GM19324 (cell line): ENCODE data around the gene GNAO1.

Source experiments
- ATAC-seq: cut with Tn5 transposase; IDR thresholded peaks from one replicate; pipeline ENCODE4 v1.9.1; 2021; ENCODE audit warnings: mild to moderate bottlenecking, moderate library complexity; ENCODE audit not compliant: unreplicated experiment, low FRiP score

GNAO1 gene

GRCh38 chr16:56343661-56344517, 152.6 kb downstream of the GNAO1 start:
- no peak for ATAC-seq

DNA sequence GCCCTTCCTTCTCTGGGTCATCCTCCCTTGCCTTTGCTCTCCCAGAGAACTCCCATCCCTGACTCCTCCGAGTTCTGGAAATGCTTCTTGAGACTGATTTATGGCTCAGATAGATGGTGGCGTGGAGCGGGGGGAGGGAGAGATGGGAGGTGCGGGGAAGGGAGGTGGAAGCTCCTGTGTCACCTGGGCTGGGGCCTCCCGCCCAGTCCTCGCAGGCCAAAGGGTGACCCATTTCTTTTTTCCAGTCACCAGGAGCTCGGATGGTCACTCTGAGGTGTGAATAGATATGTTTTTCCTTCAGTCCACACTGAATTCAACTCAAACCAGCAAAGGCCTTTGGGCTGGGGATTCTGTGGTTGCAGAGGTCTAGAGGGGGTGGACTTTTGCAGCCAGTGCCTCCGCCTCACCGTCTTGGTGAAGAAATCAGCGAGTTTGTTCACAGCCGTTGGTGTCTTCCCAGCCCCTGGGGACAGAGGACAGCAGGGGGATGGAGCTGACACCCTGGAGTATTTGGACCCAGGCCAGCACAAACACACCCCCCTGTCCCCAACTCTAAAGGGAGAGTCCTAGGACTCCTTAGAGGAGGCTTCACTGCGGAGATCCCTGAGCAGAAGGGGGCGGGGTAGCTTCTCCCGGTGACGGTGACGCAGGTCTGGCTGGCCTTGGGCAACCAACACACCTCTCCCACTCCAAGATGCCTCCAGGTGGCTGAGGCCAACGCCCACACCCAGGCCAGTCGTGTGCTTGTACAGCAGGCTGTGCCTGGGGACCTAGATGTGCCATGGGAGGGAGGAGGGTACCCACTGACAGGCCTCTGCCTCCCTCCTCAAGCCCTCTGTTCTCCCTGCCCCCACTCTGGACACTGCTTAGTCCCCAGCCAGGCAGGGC, 153.5 kb downstream of the GNAO1 start:
- ATAC-seq = no peak

DNA sequence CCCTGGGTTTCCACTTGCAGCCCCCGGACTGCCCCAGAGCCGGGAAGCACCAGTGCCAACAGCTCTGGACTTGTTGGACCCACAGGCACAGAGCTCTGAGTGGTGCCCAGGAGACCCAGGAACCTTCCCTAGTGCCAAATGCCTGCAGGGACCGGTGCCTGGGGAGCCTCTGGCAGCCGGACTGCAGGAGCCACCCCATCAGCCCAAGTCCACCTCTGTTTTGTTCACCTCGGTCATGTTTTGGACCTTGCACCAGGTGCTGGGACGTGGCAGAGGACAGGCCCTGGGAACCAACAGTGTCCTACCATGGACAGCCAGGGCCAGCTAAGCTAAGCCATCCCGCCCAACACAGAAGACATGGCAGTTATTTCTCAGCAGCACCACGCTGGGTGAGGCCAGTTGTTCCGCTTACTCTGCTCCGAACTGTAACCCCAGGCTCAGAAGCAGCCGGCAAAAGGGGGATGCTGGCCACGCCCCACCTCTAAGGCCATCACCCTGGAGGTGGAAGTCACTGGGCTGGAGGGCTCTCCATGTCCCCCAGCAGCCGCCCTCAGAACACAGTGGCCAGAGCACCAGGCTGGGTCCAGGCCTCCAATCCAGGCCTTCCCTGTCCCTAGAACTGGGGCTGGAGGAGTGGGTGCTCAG, 154.2 kb downstream of the GNAO1 start:
- ATAC-seq = no peak

DNA sequence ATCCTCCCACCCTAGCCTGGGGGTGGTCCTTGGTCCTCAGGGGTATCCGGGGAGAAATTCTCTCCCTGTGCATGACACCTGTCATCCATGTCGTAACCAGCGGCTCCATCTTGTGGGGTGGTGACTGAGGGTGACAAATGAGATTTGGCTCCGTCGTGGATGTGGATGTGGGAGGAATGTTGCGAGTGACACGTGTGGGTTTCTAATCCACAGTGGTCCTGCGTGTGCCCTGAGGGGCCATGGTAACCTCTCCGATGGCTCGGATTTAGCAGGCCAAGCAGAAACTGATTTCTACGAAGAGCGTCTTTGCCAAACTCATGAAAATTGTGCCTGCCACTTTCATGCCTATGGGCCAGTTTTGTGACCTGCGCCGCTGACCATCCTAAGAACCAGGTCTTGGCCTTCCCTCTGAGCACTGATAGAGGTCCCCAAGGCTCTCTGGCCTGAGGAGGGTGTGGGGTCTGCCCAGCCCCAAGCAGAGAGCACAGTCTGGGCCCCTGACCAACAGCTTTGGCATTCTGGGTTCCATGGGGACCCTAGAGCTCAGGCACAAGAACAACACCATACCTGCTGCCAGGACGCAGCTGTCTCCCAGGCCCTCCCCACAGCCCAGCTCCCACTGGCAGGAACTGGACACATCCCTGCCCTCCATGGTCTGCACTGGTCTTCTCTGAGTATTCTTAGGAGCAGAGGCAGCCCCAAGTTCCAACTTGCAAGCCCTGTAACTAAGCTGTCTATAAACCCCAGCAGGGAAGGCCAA, 155.0 kb downstream of the GNAO1 start:
- ATAC-seq = no peak

DNA sequence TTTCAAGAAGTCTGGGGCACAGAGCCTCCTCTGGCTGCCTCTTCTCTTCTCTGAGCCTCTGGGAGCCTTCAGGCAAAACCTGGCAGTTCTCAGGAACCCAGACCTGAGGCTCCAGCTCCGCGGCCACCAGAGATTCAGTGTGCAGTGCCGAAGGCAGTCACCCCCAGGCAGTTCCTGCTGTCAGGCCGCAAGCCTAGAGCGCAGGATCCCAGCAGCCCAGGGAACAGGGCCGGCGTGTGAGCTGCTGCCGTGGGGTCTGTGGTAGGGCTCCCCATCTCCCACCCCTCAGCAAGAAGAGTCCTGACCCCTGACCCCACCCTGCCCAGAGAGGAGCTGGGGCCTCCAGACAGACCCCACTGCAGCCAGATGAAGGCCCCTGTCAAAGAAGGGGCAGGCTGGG, 155.9 kb downstream of the GNAO1 start:
- ATAC-seq = no peak

DNA sequence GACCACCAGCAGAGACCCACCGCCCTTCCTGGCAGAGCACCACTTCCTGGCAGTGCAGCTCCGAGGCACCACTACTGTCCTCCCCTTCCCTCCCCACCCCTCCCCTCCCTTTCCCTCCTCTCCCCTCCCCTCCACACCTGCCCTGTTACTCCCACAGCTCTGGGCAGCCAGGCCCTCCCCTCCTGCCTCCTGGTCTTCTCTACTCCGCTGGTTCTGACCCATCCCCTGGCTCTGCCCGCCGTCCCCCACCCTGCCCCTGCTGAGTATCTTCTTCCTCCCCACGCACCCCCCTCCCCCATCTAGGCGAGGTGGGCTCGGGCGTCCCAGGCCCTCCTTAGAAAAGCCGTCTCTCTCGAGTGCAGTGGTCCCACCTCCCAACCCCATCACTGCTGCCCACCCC, 156.4 kb downstream of the GNAO1 start:
- no peak for ATAC-seq

DNA sequence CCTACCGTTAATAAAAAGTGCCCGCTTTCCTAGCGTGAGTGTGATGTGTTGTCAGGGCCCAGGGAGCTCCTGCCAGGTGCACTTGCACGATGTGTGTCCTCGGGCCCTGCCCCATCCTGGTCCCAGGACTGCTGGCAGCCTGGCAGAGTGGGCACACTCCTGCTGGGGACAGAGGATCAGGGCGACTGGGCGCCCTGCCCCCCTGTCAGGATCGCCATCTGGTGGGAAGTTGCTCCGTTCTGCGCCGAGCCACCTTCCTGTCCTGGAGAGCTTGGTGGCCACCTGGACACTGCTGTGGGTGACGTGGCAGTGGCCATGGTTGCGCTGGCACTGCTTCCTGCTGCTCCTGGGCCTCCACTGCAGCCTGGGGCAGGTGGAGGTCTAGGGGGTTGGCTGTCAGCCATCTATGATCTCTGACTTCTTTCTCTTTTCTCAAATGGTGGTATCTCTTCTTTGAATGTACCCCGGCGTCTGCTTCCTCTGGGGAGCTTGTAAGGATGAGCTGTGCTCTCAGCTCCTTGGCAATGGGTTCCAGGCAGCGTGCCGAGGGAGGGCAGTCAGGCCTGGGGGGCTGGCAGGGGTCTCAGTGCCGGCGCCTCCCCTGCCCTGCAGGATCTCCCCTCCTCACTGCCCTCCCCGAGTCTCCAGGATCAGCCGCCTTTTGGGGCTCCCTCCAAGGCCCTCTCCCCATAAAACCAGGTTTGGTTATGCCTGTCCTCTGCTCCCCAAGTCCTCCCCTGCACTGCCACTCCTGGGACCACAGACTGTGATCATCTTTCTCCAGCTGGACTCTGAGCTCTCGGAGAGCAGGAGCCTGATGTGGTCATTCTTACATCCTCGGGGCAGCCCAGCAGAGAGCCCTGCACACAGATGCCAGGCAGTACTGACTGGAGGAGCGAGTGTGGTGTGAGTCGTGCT, 157.1 kb downstream of the GNAO1 start:
- ATAC-seq = no peak

DNA sequence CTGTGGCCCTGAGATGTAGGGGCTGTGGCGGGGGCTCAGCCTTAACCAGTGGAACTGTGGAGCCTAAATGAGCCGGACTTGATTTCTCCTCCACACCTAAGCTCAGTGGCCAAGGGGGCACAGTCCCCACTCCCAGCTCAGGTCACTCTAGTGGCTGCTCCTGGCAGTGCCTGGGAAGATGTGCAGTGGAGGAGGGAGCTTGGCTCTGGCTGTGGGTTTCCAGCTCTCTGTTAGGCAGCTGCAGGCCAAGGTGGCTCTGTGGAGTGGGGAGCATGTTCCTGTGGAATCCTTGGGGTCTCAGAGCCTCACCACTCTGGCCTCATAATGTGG, 157.8 kb downstream of the GNAO1 start:
- ATAC-seq = no peak

GRCh38 chr16:56349711-56350161, 158.4 kb downstream of the GNAO1 start:
- ATAC-seq = no peak

DNA sequence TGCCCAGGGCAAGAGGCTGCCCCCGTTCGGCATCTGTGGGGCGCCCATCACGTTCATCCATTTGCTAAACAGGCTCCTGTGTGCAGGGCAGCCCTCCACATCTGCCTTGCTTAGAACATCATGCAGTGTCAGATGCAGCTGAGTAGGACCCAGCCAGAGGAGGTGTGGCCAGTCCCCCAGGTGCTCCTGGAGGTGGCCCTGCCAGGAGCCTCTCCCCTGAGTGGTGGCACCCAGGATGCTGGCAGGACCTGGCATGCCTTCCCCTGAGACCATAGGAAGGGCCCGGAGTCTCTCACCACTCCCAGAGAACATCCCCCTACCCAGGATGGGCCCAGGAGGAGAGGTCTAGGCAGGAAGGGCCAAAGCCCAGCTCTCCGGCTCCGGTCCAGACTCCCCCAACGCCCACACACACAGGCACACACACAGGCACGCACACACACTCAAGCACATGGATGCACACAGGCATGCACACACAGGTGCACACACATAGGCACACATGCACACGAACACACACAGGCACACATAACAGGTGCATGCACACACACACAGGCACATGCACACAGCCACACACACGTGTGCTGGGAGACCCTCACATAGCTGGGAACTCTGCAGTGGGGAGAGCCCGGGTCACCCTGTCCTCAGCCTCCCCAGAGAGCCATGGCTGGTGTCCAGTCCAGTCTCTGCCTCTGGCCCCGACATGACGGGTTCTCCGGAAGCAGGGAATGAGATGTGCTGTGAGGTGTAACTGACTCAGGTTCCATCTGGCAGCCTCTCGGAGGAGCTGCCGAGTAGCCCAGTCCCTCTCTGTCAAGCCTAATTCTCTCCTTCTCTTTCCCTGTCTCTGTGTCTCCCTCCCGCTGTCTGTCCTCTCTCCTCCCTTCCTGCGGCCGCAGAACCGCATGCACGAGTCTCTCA, 159.5 kb downstream of the GNAO1 start:
- no peak for ATAC-seq

DNA sequence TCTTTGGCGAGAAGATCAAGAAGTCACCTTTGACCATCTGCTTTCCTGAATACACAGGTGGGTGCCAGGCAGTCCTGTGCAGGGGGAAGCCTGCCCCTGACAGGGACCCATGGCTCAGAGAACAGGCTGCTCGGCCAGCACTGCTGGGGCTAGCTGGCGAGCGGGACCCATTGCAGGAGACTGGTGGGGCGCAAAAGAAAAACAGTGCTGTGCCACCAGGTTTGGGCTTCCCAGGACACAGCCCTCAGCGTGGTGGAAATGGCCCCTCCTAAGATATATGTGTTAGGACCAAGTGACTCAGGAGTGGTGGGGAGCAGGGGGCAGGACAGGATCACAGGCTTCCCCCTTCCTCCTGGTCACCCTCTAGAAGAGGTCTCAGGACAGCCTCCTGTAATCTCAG, 160.2 kb downstream of the GNAO1 start:
- ATAC-seq = no peak

DNA sequence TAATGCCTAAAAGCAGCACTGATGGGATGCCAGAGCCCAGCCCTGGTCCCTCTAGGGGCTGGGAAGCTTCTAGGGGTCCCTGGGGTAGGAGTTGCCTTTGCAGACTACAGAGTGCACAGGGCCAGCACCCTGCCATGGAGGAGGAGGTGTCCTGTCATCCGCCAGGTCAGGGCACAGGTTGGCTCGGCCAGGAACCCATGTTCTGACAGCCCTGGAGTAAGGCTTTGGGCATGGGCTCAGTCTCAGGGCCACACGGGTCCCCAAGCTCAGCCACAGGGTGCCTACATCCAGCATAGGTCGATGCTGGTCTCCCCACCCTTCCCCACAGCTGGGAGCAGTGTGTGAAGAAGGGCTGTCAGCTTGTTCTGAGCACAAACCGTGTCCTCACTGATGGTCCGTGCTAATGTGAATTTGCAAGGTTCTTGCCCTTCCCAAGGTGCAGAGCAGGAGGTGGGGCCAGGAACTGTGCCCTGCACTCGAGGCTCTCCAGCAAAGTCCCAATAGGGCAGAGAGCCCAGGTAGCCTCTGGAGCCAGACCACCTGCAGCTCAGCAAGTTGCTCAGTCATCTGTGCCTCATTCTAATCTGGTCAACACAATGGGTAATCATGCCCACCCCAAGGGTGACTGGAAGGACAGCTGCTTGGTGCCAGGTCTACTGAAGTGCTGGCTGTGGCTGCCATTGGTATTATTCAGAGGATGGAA, 161.2 kb downstream of the GNAO1 start:
- ATAC-seq = no peak

DNA sequence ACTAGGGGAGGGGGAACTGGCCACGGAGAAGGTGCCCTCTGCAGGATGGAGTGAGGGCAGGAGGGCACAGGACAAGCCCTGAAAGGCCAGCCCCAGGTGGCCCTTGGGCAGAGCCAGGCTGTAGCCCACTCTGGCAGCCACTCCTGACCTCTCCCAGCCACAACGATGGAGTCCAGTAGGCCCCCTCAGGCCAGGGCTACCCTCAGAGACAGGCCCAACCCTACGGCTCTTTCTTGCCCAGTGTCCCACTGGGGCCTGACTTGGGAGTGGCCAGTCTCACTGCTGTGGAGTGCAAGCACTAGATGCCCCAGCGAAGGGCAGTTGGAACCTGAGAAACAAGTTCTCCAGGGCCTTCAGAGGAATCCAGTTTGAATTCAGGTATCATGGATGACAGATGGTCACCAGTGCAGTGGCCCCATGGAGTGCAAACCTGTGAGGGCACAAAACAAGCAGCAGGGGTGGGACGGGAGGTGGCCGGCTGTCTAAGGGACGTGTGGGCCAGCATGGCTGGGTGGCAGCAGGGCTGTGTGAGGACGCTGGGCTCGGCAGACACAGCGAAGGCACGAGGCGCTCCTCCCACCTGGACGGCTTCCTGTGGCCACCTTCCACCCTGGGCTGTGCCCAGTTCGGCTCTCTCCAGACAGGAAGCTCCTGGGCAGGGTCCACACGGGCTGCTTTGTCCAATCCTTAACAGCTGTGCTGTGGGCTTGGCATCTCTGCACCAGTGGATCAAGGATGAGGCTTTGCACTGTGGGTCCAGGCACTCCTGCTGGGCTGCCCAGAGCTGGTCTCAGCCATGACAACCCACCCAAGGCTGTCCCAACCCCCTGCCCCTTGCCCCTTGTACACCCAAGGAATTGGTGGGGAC, 162.0 kb downstream of the GNAO1 start:
- no peak for ATAC-seq

DNA sequence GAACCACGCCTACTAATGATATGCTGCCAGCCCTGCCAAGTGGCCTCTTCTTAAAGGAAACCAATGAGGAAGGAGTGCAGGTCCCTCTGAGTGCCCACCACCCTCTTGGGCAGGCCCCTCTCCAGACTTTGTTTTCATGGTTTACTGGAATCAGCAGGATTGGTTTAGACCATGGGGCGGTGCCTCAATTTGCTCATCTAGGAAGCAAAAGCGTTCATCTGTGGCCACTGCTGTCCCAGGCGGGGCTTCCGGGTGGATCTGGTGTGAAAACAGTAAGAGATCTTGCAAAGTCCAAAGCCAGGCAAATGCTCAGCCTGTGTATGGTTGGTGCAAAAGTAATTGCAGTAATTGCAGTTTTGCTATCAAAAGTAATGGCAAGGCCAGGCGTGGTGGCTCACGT, 162.7 kb downstream of the GNAO1 start:
- ATAC-seq = no peak

DNA sequence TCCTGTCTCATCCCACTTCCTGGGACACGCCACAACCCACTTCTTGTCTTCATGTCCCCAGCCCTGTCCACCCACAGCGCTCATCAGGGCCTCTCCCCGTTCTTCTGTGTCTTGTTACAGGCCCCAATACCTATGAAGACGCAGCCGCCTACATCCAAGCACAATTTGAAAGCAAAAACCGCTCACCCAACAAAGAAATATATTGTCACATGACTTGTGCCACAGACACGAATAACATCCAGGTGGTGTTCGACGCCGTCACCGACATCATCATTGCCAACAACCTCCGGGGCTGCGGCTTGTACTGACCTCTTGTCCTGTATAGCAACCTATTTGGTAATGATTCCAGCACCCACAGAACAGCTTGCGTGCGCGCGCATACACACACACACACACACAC, 163.5 kb downstream of the GNAO1 start:
- ATAC-seq = no peak

DNA sequence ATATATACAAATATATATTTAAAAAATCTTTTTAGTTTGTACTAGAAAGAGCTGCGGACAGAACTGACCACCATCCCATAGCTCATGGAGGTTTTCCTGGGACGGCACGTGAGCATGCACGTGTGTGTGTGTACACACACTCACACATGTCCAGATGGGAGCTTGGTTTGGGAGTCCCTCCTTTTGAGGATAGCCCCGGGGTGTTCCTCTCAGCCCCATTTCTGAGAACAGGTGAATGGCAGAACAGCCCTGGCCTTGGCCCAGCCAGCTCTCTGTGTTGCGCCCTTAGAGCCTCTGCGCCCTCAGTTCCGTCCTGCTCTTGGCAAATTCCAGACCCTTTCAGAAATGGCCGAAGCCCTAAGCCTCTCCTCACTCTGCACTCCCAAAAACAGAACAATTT, 163.9 kb downstream of the GNAO1 start:
- no peak for ATAC-seq

DNA sequence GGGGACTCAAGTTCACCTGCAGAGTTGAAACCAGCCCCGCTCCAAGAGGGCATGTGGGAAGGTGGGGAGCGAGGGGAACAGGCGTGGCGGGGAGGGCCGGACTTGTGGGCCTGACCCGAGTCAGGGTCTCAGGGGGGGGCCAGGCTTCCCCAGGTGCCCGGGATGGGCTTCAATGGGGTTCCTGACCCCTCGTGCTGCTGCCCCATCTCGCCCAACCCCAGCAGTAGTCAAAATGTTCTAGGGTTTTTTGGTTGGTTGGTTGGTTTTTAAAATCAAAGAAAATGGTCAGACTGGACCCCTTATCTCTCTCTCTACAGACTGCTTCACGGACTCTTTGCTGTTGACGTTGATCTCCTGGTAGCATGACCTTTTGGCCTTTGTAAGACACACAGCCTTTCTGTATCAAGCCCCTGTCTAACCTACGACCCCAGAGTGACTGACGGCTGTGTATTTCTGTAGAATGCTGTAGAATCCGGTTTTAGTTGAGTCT, 164.5 kb downstream of the GNAO1 start:
- no peak for ATAC-seq
